GM19193 (cell line): ENCODE results near the gene QRFP.

Experiments
- POLR2A ChIP-seq: IDR thresholded peaks from 4 replicates; pipeline ENCODE4 v1.6.1; 2011; ENCODE audit not compliant: insufficient read depth, insufficient read length; ENCODE audit errors: extremely low read depth

The QRFP gene

DNA sequence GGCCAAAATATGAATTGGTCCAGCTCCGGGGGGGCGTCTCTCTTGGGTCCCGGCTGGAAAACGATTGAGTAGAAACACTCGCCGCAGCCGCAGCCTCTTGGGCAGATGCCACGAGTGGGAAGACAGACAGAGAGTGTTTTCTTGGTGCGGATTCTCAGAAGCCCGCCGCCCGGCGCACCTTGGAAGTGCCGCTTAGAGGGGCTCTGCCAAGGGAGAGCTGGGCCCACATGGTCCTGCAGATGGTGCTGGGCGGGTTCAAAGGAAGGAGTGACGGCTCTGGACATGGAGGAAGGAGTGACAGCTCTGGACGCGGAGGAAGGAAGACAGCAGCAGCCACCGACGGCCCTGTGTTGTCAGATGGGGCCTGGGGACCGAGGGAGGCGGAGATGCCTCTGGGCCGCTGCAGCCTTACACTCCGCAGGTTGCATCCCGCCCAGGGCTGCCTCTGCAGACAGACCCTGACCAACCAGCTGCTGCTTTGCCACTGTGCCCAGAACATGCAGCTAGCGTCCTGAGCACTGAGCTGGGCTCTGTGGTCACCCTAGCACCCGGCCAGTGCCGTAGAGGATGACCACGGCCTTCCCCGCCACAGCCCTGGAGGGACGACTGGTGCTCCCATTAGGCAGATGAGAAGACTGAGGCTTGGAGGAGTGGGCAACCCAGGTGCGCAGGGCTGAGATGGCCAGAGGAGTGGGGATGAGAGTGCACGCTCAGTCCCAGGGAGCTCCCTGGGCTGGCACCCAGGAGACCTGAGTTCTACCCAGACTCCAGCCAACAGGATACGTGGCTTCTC lies 20.8 kb upstream of the QRFP start:
- TF ChIP-seq POLR2A, result no peak

DNA sequence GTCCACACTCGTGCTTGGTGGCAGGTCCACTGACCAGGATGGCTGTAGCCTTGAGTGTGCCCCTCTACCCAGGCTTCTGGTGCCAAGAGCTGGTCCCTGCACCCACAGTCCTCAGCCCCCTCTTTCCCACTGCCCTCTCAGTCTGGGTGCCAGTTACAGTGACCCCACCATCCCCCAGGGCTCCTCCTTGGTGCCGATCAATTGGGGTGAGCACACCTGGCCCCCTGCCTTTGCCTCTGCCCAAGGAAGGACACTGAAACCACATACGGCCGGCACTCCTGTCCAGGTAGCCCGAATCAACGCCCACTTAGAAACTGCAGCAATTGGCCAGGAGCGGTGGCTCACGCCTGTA lies 18.5 kb upstream of the QRFP start:
- TF ChIP-seq POLR2A, result no peak

DNA sequence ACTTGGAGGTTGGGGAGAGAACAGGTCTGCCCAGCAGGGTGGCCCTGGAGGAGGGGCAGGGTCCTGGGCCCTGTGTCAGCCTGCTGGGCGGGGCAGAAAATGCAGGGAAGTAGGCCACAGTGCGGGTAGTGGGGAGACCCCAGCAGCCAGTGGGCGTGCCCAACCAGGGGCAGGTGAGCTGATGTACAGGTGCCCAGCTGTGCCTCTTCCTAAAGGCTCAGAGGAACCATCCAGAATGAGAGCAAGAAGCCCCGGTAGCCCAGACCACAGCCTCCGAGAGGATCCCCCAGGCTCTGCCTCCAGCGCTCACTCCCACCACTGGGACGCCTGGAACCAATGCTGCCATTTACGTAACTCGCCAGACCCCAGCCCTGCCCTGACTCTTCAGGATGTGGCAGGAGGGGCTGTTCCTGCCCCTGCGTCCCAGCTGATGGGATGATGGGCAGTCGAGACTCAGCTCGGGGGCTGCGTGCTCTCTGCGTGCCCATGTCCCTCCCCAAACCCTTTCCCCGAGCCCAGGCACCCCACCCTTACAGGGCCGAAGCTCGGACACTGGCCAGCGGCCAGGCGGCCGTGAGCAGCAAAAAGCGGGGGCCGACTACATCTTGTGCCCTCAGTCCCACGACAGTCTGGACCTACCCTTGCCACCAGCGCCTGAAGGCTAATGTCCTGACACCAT lies 17.9 kb upstream of the QRFP start:
- no peak for TF ChIP-seq POLR2A

DNA sequence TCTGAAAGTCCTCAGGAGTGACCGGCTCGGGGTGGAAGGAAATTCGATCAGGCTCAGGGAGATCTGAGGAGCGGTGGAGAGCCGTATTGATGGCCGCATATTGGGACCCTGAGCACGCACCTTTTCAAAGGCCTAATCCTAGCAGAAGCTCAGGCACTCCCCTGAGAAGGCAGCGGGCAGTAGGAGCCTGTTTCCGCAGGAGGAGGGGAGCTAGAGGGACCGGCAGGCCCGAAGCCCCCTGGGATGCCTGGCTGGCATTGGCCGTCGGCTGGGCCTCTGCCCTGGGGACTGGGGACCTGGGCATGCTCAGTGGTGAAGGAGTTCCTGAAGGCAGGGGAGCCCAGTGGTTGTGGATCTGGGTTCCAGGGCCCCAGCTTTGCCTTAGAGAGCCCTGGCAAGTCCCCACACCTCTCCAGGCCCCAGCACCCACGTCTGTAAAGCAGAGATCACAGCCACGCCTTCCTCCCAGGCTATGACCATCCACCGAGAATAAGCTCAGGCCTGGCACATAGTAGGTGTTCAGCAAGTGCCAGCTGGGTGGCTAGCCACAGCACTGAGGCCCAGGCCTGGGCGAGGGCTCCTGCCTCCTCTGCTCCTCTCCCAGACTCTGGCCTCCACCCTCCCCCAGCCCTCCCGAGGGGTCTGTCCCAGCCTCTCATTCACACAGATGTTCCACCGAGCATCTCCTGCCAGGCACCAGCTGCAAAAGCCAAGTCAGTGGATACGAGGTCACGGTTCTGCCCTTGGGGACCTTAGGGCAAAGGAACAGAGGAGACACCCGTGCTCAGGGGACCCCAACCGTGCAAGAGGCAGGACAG lies 17.2 kb upstream of the QRFP start:
- no peak for TF ChIP-seq POLR2A

DNA sequence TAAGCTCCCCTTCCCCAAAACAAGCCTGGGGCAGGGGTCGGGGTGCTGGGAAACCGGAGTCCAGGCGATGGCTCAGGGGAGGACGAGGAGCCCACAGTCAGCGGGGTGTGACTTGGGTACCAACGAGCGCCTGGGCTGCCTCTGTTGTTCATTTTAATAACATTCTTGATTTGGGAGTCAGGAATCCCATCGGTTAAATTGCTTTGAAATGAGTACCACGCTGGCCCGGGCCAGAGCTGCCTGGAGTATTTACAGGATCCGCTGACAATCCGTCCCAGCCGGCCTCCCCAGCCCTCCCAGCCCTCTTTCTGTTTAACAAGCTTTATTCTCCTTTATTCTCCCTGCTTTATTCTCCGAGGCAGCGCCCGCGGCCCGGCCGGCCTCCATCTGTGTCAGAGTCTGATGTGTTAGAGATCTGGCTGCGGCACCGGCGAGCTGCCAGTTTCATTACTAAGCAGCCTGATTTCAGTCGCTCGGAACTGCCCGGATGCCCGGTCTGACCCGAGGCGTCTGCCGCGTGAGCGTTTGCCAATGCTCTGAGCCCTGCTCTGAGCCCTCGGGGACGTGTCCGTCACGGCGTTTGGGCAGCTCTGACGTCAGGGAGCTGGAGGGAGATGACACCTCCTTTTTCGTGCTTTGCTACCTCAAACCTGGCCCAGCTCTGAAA lies 16.5 kb upstream of the QRFP start:
- TF ChIP-seq POLR2A, result no peak

DNA sequence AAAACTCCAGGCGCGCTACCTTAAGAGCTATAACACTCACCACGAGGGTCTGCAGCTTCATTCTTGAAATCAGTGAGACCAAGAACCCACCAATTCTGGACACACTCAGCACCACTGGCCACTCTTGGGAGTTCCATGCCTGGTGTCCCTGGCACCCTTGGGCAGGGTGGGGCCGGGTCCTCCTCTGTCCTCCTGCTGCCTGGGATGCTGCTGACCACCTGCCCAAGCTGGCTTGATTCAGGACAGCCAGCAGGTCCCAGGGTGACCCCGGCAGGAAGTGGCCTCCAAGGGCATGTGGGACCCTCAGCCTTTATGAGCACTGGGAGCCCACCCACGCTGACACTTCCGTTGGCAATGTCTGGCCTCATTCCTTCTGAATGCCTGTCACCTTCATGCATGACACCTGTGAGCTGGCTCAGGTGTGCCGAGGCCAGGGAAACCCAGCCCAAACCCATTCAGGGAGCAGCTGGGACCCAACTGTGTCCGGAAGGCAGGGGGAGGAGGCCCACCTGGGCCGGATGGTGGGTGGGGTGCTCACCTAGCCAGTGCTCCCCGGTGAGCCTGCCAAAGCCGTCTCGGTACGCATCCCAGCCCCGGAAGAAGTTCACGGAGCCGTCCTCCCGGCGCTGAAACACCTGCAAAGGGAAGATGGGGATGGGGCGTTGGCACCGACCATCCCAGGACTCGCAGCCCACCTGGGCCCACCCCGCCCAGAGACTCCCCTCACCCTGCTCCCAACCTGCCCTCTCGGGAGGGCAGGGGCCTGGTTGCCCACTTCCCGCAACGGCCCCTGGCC lies 14.8 kb upstream of the QRFP start:
- TF ChIP-seq POLR2A, result no peak

DNA sequence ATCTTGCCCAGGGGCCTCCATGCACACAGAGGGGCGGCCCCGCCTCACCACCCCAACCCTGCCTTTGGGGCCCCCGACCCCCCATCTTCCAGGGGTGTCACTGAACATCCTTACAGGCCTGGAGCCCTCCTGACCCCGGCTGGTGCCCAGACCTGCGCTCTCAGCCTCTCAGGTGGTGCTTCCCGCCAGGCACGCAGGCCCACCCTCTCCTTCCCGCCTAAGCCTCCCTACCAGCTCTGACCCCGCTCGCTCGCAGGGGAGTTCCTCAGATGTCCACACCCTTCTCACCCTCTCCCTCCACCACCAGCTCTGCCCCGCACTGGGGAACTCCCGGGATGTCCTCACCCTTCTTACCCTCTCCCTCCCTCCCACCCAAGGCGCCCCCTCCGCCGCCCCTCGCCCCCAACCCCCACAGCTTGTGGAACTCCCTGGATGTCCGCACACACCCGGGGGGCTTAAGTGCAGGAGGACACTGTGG lies 12.3 kb upstream of the QRFP start:
- TF ChIP-seq POLR2A, result no peak

DNA sequence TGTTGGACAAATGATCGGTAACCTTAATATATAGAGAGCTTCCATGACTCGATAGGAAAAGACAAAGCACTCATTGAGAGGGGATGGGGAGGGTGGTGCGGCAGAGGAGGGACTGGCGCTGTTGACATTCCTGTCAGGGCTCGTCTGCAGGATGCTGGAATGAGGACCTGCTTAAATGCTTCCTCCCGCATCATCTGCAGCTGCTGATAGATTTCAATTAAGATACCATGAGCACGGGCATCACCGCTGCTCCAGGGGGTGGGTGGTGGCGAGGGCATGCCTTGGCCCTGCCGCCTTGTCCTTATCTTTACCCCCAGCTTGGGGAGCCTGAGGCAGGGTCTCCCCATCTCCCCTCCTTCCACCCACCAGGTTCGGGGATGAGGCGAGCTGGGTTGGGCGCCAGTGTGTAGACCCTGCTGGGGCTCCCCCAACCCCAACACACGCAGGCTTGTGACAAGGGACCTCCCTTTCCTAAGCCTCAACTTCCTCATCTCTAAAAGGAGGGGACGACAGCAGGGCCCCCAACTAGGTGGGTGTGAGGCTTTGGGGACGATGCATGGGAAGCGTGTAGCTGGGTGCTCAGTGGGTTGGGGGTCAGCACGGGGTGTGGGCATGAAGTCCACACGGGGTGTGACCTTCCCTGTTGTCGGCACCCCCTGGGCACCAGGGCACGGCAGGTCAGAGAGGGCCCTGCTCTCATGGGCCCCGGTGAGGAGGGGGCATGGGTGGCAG lies 11.7 kb upstream of the QRFP start:
- TF ChIP-seq POLR2A, result no peak

DNA sequence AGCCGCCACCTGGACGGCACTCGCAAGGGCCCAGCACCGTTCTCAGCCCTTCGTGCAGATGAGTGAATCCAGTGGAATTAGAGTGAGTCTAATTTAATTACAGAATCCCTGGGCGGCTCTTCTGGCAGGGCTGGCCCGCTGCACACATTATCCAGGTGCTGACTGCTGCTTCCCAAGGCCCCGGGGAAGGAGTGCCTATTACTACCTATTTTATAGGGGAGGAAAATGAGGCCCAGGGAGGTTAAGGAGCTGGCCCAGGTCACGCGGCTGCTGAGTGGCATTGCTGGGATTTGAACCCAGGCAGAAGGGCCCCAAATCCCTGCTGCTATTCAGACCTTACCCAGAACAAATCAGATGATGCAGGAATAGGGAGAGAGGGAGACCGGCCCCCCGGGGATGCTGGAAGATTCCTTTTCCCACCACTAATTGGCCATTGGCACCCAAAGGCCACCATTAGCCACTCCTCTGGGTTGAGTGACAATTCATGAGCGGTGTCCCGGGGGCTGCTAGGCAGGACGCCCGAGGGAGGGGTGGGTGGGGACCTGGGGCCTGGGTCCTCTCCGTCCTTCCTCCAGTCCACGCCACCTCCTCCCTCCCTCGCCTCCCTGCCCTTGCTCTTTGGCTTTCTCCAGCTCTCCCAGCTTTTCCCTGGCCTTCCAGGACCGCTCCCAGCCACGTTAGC lies 10.3 kb upstream of the QRFP start:
- TF ChIP-seq POLR2A, result no peak

DNA sequence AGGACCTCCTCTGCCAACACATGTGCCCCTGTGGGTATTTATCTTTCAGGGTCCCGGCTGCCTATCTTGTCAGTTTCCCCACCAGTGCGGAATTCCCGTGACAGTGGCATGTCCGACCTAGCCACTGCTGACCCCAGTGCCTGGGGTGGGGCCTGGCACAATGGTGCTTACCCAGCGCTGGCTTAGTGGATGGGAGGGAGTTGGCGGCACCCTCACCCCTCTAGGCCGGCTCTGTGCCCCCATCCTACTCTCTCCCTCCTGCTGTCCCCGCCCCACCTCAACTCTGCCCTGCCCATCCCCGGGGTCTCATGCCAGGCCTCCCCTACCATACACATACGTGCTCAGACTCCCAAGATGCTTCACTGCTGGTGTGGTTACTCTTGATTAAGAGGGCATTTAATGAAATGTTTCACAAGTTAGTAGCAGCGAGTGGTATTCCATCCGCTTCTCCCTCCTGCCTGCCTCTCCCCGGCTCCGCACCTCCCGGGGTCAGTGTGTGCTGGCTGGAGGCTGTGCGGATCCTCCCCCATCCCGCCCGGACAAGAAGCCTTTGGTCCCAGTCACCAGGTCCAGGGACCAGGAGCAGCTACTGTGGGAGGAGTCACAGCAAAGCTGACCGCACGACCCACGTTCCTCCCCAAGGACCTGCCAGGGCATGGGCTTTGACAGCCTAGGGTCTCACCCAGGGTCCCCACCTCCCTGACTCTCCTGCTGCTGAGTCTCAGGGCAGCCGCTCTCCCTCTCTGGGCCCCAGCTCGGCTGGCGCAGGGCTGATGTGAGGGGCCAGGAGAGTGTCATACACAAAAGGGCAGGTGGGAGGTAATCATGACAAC lies 9.5 kb upstream of the QRFP start:
- no peak for TF ChIP-seq POLR2A

DNA sequence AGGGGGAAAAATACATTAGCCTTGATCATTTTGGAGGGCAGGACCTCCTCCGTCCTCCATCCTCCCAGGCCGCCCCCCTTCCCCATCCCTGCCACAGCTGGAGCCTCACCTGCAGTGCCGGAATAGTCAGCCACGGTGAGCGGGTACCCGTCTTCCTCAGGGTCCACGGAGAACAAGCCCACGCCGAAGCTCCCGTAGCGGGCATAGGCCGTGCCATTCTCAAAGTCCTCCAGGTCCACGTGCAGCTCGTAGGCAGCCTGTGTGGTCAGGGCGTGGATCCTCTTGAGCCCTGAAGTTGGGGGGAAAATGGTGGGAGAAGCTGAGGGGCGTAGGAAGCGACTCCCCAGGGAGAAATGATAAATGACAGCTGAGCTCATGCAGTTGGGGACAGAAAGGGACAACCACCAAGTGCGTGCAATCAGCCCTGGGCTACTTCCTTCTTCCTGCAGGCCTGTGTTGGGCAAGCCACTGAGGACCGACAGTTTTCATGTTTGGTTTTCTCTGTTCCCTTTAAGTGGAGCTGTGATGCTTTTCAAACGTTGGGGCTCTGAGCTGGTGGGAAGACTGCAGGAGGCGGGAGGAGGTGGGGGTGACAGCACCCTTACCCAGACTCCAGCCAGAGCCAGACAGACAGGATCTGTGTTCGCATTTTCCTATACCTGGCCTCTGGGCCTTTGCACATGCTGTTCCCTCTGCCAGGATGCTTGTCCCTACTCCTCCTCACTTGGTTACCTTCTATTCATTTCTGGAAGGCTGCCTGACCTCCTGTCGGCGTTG lies 8.7 kb upstream of the QRFP start:
- TF ChIP-seq POLR2A, result no peak
